ENCODE measurements around the gene ADGRB3.
"Not testable (repeated sequence)": the region's sequence is repeated elsewhere in the genome, so short reads cannot be mapped to it uniquely, and the experiment has no call there.

ADGRB3 gene

DNA sequence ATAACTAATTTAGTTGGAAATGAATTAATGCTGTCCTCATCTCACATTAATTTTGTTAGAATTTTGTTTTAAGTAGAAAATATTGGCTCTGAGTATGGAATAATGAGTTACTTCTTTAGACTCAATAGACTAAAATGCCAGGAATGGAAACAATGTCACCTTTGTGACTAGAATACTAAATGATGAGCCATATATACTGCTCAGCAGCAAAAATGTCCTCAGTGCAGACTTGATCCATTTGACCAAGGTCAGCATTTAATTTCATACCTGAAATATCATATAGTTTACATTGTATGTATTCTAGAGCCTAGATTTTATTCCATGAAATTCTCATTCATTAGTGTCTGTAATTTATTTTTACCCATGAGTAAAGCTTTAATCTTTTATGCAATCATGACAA lies 217.7 kb downstream of the ADGRB3 start:
- no peak for DNase-seq

DNA sequence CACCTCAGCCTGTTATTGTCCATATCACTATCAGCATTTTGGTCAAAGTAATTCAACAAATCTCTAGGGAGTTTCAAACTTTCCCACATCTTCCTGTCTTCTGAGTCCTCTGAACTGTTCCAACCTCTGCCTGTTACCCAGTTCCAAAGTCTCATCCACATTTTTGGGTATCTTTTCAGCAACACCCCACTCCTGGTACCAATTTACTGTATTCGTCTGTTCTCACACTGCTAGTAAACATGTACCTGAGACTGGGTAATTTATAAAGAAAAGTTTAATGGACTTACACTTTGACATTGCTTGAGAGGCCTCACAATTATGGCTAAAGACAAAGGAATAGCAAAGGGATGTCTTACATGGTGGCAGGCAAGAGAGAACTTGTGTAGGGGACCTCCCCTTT lies 224.2 kb downstream of the ADGRB3 start:
- no peak for DNase-seq

- no peak for DNase-seq
Measured at GRCh38 chr6:68868646-68869045, 233.6 kb downstream of the ADGRB3 start.

- DNase-seq = no peak
Measured at GRCh38 chr6:68873236-68873635, 238.2 kb downstream of the ADGRB3 start.

- DNase-seq = no peak
Measured at GRCh38 chr6:68874747-68875146, 239.7 kb downstream of the ADGRB3 start.

DNA sequence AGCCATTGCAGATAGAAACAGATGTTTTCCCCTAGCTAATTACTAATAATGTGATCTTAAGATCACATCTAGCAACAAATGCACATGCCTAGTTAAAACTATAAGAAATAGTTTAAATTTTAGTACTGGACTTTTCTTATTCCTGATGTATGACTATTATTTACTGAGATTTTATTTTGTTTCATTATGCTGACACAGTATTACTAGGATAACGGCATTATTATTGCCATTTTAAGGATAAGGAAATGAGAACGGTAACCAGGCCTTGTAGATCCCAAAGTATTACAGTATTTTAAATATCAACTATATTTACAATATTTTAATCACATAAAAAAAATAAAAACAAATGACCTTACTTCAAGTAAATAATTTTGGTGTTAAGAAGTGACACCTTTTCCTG lies 240.3 kb downstream of the ADGRB3 start:
- no peak for DNase-seq

DNA sequence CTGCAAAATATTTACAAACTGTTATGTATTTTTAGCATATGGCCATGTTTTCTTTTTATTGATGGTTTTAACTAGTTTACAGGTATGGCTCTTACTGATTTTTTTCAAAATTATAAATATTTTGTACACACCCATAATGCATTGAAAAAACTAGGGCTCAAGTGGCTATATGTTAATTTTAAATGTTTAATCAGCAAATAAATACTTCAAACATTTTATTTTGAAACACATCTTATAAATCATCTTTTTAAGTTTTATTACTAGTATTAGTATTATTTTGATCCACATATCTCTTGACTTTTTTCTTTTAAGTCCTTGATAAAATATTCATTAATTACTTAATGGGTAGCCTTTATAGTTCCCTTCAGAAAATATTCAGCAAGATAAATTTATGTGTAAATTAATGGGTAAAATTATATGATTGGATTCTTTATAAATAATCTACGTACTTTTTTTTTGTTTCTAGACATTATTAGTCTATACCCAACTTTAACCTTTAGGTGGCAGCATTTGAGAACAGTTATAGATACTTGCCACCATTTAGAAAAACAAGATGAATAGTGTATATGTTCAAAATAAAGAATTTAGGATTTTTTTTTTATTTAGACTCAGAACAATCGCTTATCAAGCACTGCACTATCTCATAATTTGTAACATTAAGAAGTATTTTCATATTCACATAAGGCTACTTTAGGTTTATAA lies 241.9 kb downstream of the ADGRB3 start:
- no peak for DNase-seq

- no peak for DNase-seq
Measured at GRCh38 chr6:68880050-68880813, 245.2 kb downstream of the ADGRB3 start.

DNA sequence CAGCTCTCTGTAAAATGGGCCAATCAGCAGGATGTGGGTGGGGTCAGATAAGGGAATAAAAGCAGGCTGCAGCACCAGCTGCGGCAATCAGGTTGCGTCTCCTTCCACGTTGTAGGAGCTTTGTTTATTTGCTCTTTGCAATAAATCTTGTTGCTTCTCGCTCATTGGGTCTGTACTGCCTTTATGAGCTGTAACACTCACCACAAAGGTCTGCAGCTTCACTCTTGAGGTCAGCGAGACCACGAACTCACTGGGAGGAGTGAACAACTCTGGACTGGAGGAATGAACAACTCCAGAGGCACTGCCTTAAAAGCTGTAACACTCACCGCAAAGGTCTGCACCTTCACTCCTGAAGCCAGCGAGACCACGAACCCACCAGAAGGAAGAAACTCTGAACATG lies 248.2 kb downstream of the ADGRB3 start:
- not testable (repeated sequence) for DNase-seq

DNA sequence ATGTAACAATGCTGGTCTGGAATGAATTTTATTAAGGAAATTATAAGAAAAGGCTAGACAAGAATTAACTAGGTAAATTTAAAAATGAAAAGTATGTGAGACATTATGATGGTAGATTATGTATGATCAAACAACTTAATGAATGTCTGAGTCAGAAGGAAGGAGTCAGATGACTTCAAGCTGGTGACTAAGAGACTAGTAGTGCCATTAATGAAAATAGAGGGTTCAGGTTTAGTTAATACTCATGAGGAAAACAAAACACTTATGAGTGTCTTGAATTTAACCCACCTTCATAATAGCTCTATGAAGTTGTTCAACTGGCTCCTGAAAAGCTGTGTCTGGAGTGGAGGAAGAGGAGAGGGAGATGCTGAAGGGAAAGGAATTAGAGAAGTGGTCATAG lies 256.3 kb downstream of the ADGRB3 start:
- DNase-seq = no peak

DNA sequence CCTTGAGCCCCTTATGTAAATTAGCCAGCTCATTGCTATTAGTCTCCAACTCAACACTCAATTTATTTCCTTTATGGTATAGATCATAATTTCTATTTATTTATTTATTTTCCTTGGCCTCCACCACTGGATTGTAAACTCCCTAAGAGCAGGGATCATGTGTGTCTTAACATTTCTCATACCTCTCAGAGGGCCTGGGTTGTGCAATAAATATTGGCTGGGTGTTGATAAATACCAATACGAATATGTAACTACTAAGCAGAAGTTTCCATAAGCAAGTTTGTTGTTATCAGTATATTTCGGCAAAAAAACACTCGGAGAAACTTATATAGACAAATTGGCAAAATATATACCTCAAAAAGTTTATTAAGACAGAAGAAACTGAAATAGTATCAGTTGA lies 257.4 kb downstream of the ADGRB3 start:
- no peak for DNase-seq

DNA sequence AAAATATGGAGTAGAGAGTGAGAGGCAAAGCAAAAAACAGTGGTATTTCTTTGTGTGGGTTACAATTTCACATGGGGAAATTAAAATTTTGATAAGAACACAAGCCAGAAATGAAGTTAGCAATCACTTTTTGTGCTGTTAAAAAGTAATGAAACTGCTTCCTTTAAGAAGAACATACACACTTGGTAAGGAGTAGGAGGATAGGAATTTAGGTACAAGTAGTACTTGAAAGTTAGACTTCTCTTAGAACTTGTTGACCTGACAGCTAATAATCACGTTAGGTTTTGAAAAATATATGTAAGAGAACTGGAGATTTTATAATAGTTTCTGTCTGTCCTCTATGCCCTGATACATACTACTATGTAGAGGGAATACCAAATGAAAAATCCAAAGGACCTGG lies 260.8 kb downstream of the ADGRB3 start:
- DNase-seq = no peak

GRCh38 chr6:68901044-68901443 lies 266.0 kb downstream of the ADGRB3 start:
- no peak for DNase-seq

GRCh38 chr6:68911334-68911733 lies 276.3 kb downstream of the ADGRB3 start:
- no peak for DNase-seq

GRCh38 chr6:68911811-68912210 lies 276.7 kb downstream of the ADGRB3 start:
- DNase-seq = no peak

GRCh38 chr6:68912805-68913204 lies 277.7 kb downstream of the ADGRB3 start:
- DNase-seq = not testable (repeated sequence)

- no peak for DNase-seq
Measured at GRCh38 chr6:68915586-68915985, 280.5 kb downstream of the ADGRB3 start.

DNA sequence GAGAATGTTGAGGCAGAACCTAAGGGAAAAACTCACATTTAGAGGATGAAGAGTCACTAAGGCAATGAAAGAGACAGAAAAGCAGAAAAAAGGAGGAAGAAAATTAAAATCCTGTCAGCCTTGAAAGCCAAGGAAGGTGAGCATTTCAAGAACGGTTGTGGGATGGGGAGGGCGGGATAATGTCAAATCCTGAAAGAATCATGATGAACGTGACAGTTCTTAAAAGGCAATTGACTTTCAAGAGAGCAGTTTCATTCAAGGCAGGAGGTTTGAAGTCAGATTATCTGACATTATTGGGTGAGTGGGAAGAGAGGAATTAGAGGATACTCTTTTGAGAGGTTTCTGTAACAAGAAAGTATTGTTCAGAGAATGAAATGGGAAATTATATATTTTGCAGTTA lies 284.5 kb downstream of the ADGRB3 start:
- no peak for DNase-seq

GRCh38 chr6:68941345-68941744 lies 306.3 kb downstream of the ADGRB3 start:
- DNase-seq = no peak

DNA sequence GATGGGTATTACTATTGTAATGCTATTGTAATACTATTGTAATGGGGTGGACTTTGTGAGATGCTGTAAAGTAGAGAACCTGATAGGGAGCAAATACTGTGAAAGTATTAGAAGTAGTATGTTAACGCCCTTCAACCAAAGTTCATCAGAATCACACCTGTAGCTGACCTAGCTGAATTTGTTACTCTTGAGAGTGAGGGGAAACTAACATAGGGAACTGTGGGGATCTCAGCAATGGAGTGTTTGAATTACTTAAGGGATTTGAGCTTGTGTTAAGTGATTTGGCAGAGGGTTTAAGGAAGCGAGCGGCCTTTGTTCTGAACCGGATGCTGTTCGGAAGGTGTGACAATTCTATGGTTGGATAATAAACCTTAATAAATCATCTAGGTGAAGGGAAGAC lies 312.6 kb downstream of the ADGRB3 start:
- no peak for DNase-seq

- no peak for DNase-seq
Measured at GRCh38 chr6:68951270-68951669, 316.2 kb downstream of the ADGRB3 start.

- no peak for DNase-seq
Measured at GRCh38 chr6:68958327-68958726, 323.2 kb downstream of the ADGRB3 start.

DNA sequence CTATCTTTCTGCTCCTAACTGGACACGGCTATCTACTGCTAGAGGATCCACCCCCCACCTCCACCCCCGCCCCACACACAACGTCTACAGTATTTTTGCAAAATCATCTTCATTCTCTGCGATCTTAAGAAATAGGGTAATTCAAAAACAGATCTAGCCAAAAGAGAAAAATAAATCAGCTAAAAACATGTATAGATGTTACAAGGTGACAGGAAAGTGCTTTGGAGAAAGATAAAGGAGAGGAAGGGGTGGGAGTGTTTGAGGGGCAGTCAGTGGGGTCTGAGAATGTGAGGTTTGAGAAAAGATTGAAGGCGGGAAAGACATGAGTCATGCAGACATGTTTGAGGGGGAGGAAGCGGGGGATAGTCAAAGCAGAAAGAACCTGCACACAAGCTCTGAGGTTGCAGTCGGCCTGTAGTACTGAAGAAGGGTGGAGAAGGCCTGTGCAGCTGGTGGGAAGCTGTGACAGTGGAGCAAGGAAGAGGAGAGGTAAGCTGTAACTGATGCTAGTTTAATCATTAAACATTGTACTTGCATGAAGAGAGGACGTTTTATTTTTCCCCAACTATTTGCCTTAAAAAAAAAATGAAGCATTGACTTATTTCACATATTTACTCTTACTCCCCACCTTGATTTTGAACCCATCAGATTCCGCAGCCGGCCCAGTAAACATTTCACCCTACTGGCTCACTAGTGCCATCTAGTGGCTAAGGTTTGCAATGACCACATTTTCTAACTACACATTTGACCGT lies 332.6 kb downstream of the ADGRB3 start:
- DNase-seq = peak; percentile 45

DNA sequence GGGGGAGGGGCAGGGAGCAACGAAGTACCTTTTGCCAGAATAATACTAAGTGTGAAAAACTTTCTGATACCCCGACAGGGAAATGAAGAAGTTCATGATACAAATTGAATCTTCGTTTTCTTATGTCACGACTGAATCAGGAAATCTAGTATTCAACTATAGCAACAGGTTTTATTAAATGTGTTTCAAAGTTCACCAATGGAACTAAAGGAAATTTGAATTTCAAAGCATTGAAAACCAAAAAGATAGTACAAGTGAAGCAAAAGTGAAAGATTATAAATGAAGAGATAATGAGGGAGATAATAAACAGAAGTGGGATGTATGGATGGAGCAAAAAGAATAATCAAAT lies 333.2 kb downstream of the ADGRB3 start:
- no peak for DNase-seq

Measured in activated CD4-positive, CD25-positive, alpha-beta regulatory T cell treated with anti-CD3 and anti-CD28 coated beads, Interleukin-2, amount 50 U/mL, for 72 hours (primary cell).